GM20431 (cell line): ENCODE measurements around the gene MUC5AC.
"Not testable (repeated sequence)": the region's sequence is repeated elsewhere in the genome, so short reads cannot be mapped to it uniquely, and the experiment has no call there.

Experiments
- in situ Hi-C: fragments of 300-500 bp; cut with MseI, MboI; formaldehyde crosslinking; loops from one replicate; pipeline ENCODE4 v1.15.0; 2020; ENCODE audit warnings: low sequenced_read_pairs; ENCODE audit not compliant: unreplicated experiment

MUC5AC gene

DNA sequence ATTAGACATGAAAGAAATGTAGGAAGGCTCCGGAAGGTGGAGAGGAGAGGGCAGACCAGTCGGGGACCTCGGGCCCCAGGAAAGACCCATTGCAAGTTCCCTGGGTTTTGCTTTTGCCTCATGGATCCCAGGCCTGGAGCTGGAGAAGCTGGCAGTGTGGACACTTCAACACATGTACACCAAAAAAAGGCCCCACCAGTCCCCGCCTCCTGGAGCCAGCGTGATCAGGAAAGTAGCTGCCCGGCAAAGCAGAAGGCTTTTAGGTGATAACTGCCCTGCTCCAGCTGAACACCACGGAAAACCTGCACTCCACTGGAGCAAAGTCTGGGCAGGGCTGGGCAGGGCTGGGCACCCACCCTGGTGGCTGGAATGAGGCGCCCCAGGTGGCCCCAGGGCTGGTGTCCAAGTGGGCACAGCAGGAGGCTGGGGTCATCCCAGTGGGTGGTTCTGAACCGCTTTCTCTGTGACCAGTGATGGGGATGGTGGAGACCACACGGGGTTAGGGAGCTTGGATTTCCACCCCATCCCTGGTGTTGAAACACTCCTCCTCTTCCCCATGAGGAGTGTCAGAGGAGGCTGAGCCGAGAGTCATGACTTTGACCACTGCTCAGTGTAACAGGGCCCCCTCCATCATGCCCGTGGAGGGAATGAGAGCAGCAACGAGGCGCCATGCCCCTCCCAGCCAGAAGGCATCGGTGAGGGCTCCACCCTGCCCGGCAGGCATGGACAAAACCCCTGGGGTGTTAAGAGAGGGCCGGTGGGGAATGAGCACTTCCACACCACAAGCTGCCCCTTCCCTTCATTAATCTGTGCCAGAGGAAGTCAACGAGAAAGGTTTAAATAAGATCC lies 16.9 kb upstream of the MUC5AC start:
- in situ Hi-C loops, result no loop called here

DNA sequence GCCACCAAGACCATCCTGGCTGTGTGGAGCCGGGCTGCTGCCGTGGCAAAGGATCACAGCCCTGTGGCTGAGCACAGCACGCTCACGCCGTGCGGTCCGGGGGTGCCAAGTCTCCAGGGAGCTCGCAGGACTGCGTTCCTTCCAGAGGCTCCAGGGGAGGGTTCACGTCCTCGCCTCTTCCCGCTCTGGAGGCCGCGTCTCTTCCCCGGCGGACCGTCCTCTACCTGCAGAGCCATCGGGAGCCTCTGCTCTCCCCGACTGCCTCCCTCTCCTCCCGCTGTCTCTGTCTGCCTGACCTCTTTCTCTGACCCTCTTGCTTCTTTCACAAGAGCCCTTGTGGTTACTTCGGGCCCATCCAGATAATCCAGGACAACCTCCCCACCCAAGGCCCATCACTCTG lies 11.4 kb upstream of the MUC5AC start:
- in situ Hi-C loops, result no loop called here

DNA sequence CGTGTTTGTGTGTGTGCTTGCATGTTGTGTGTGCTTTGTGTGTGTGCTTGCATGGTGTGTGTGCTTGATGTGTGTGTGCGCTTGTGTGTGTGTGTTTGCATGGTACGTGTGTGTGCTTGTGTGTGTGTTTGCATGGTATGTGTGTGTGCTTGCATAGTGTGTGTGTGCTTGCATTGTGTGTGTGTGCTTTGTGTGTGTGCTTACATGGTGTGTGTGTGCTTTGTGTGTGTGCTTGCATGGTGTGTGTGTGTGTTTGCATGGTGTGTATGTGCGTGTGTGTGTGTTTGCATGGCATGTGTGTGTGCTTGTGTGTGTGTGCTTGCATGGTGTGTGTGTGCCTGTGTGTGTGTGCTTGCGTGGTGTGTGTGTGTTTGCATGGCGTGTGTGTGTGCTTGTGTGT lies 10.0 kb upstream of the MUC5AC start:
- in situ Hi-C loops, result no loop called here

DNA sequence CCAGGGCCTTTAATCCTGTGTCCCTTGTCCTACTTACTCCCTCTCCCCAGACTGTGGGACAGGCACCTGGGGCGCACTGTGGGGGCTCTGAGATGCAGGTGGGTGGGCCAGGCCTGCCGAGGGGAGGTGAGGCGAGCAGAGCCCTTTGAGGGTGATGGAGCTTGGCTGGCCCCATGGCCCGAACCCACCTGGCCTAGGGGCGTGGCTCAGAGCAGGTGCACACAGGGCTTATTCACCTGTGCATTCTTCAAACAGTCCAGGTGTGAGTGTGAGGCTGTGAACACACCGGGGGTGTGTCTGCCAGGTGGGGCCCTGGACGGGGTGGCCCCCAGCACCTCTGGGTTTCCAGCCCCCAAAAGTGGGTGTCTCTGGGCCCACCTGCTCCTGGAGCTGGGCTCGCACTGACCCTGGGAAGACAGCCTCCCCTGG lies 9.0 kb upstream of the MUC5AC start:
- in situ Hi-C loops, result no loop called here

DNA sequence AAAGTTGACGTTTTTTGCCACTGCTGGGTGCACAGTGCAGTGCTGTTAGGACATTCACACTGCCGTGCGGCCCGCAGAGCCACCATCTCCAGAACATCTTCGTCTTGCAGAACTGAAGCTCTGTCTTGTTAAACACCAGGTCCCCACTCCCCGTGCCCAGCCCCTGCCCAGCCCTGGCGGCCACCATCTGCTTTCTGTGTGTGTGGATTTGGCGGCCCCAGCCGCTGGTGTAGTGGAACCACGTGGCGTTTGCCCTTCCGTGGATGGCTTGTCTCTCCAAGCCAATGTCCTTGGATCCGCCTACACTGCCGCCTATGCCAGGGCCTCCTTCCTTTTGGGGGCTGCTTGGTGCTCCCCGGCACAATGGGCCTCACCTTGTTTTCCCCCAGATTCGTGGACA lies 8.2 kb upstream of the MUC5AC start:
- in situ Hi-C loops, result no loop called here

DNA sequence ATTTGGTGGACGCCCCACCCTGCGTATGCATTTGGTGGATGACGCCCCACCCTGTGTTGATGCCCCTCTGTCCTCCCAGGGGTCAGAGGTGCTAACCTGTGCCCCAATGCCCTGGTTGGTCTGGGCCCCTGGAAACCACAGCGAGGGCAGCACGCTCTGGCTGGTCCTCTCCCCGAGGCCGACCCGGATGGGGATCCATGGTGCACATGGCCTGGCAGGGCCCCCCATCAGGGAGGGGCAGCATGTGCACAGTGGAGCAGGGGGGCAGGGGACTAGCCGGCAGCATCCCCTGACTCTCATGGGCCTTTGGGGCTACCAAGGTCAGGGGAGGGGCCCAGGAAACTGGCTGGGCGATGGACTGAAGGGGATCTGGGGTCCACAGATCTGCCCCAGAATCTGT lies 7.6 kb upstream of the MUC5AC start:
- in situ Hi-C loops, result no loop called here

DNA sequence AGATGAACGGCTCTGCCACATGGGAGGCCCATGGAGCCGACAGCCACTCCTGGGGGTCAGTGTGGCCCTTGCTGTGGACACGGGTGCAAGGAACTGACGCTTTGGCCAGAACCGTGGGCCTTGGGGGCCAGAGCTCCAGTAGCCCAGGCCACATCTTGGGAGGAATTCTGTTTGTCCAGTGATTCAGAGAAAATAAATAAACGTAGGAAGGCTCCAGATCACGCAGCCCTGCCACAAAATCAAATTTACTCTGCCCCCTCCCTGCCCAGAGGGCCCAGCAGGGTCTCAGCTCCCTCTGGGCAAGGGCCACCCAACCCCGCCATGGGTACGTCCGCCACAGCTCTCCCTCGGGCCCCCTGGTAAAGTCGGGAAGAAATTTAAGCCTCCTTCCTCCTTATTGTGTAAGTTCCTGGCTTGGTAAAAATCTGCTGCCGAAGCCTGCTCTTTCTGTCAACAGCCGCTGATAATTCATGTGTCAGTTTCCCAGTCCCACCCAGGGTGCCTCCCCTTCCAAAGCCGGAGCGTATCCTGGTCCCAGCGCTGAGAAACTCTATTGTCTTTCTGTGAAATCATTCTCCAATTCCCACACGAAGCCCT lies 6.9 kb upstream of the MUC5AC start:
- in situ Hi-C loops, result no loop called here

DNA sequence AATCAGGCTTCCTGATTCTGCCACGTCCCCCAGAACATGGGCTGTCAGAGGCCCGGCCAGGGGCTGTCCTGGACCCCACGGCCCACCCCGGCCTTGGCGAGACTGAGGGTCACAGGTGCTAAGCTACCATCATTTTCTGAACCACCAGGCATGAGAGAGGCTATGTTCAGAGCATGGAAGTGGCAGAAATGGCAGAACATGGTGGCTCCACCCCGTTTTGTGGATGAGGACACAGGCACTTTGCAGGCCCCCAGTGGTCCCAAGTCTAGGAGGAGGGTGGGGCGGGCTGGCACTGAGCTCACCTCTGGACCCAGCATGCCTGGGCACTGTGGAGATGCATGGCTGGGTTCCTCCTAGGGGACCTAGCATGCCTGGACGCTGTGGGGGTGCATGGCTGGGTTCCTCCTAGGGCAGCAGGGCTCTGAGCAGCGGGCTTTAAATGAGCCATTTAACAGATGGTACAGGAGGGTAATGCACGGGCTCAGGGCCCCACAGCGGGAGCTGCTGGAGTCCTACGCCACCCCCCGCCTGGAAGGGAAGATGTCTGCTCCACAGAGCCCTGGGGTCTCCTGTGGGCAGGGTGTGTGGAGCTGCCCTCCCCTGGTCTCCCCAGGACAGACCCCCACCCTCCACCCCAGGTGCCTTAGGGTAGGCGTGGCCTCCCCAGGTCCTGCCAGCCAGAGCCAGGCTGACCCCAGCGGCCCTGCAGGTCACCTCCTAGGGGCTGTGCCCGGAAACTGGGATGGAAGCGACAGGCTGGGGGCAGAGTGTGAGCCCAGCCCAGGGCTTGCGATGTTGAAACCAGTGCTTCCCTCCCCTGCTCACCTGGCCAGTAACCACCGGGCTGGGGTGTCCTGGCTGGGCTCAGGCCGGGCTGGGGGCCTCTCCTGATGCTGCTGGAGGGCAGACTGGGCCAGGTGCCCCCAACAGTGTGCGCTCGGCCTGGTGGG lies 6.1 kb upstream of the MUC5AC start:
- in situ Hi-C loops, result no loop called here

DNA sequence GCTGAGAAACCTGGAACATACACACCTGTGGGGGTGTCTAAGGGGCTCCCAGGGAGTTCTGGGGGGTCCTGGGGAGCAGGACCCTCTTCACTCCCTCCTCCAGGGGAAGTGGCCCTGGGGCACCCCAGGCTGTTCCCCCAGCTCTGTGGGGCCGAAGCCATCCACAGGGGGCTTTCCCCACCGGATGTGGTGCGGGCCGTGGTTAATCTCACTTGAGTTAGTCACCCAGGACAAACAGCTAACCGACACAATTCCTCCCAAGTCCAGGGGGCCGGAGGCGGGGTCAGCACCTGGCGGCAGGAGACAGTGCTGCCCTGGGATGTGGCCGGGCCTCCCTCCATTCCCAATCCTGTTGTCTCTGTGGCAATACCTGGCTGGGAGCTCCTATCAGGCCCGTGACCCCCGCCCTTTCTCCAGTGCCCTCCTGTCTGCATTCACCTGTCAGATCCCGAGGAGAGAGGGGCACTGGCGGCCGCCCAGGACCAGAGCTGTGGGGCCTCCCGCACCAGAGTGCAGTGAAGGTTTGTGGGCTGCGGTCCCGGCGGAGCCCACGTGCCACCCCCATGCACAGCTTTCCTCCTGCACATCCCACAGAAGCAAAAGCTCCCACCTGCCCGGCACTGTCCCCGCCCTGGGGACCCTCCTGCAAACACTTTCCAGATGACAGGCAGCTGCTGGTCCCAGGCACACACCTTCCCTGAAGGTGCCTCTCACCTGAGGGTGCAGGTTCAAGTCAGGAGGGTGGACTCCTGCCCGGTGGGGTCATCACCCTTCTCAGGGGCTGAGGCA lies 5.2 kb upstream of the MUC5AC start:
- in situ Hi-C loops, result no loop called here

DNA sequence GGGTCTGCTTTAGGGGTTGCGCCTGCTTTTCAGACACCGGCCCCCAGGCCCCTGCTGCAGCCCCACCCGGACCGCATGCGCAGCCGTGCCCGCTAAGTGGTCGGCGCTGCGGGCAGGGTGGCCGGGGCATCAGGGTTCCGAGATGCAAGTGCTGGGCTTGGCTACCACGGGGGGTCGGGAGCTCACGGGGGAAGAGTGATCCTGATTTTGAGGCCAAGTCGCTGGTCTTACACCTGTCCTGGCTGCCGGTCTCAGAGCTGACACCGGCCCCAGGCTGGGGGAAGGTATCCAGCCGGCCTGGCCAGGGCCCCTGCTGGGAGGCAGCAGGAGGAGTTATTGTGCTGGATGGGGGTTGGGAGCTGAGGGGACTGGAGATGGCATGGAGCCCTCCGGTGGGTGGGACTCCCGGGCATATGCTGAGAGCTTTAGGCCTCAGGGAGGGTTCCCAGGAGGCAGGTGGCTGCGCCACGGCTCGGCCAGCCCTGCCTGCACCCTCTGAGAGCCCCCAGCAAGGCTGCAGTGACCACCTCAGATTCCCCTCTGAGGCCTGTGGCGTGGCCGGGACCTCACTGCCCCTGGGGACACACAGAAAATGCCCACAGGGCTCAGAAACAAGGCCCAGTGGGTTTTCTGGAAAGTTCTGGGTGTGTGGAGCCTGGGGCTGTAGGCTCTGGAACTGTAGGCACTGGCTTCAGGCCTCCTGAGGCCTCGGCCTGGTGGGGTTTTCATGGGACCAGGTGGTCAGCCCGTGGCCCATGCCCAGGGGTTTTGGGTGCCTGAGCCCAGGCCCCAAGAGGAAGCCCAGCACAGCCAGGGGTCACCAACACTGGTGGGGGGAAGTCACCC lies 4.4 kb upstream of the MUC5AC start:
- in situ Hi-C loops, result no loop called here

DNA sequence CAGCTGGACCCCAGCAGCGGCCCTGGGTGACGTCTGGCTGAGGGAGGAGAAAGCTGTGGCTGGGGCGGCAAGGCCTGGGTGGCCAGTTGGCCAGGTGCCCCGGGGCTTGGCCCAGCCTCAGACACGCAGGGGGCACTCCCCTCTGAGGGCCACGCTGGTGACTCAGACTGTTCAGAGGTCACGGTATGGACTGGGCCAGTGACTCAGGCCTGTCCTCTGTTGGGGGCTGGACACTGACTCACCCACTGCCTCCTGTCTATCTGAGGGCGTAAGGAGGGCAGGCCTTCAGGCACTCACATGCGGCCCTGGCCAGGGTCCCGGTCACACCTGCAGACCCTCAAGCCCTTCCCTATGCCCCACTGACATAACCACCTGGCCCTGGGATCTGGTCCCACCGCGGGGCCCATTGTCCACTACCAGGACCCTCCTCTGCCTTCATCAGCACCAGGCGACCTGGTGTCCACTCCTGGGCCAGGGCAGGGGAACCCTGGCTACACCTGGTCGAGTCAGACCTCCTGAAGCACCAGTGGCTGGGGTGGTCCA lies 3.7 kb upstream of the MUC5AC start:
- in situ Hi-C loops, result no loop called here

DNA sequence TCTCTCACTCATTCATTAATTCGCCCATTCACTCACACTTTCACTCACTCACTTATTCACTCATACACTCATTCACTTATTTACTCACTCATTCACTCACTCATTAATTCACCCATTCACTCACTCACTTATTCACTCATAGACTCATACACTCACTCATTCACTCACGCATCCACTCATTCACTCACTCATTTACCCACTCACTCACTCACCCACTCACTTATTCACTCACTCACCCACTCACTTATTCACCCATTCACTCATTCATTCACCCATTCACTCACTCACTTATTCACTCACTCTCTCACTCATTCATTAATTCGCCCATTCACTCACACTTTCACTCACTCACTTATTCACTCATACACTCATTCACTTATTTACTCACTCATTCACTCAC lies 3.1 kb upstream of the MUC5AC start:
- in situ Hi-C loops, result not testable (repeated sequence)

DNA sequence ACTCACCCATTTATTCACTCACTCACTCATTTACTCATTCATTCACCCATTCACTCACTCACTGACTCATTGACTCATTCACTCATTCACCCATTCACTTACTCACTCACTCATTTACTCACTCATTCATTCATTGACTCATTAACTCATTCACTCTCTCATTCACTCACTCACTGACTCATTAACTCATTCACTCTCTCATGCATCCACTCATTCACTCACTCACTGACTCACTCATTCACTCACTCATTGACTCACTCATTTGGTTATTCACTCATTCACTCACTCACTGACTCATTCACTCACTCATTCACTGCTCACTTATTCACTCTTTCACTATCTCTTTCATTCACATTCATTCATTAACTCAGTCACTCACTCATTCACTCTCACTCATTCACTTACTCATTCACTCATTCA lies 2.5 kb upstream of the MUC5AC start:
- in situ Hi-C loops, result no loop called here

DNA sequence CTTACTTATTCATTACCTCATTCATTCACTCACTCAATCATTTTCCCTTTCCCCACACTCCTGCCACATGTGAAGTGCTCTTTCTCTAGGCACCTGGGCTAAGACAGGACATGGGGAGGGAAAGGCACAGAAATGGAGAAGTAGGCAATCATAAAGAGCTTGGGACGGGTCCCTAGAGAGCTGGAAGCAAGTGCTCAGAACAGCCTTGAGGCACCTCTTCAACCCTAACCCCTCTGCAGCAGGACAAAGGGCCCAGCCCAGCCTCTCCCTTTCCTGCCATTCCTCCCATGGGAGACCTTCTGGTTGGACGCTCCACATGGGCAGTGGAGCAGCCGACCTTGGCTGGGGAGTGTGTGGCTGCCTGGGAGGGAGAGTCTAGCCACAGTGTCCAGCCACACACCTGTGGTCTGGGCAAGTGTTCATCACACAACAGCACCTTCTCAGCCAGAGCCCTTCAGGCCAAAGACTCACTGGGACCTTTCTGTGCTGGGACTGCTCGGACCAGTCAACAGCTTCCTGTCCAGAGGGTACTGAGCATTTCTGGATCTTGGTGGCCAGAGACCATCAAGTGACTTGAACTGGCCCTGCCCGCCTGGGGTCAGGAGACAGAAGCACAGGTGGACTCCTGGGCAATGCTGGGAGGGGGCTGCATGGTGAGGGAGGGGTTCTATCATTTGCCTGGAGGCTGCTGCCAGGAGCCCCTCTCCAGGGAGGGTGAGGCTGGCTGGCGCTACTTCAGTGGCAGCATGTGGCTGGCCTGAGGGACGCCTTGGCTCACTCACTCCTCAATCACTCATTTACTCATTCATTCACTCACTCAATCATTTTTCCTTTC lies 1.0 kb upstream of the MUC5AC start:
- in situ Hi-C loops, result no loop called here

DNA sequence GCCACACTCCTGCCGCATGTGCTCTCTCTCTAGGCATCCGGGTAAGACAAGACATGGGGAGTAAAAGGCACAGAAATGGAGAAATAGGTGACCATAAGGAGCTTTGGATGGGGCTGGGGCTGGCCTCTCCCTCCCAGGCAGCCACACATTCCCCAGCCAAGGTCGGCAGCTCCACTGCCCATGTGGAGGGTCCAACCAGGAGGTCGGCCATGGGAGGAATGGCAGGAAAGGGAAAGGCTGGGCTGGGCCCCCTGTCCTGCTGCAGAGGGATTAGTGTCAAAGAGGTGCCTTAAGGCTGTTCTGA lies 460 bp upstream of the MUC5AC start:
- in situ Hi-C loops, result no loop called here

DNA sequence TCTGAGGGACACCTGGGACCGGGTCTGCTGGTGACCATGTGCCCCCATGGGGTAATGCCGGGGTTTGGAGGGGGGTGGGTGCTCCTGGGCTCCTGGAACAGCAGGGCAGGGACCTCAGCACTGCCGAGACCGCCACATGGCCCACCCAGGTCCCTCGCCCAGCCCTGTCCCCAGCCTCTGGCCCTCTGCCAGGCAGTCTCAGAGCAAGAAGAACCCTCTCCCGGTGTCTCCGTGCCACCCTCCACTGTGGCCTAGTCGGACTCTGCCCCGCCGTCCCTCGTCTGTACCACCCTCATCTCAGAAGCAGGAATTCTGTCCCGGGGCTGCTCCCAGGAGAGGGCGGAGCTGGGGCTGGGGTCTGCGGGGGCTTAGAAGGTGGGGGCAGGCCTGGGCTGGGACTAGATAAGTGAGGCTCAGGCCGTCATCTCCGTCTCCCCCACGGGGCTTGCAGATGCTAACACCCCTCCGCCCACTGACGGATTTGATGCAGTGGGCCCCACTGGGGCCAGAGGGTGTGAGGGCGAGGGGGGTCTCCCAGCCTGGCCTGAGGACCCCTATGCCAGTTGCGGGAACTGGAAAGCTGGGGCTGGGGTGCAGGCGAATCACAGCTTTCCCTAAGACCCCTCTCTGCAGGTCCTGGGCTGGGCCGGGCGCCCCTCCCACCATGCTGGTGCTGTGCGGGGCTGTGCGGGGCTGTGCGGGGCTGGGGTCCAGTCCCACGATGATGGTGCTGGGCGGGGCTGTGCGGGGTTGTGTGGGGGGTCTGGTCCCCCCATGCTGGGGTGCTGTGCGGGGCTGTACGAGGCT lies 1.1 kb downstream of the MUC5AC start:
- in situ Hi-C loops, result no loop called here

DNA sequence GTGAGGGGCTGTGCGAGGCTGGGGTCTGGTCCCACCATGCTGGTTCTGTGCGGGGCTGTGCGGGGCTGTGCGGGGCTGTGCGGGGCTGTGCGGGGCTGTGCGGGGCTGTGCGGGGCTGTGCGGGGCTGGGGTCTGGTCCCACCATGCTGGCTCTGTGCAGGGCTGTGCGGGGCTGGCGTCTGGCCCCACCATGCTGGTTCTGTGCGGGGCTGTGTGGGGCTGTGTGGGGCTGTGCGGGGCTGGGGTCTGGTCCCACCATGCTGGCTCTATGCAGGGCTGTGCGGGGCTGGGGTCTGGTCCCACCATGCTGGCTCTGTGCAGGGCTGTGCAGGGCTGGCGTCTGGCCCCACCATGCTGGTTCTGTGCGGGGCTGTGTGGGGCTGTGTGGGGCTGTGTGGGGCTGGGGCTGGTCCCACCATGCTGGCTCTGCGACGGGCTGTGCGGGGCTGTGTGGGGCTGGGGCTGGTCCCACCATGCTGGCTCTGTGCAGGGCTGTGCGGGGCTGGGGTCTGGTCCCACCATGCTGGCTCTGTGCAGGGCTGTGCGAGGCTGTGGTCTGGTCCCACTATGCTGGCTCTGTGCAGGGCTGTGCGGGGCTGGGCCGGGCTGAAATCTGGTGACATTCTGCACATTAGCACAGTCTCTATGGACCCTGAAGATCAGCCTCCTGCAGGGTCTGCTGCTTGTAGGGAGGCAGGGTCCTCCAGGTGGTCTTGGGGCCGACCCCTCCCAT lies 1.9 kb downstream of the MUC5AC start:
- in situ Hi-C loops, result not testable (repeated sequence)
